ENCODE results near the gene FLAD1.
A peak's percentile ranks its signal among the peaks of the same experiment; 100 is the strongest.
"Not testable (repeated sequence)": the region's sequence is repeated elsewhere in the genome, so short reads cannot be mapped to it uniquely, and the experiment has no call there.

The FLAD1 gene

DNA sequence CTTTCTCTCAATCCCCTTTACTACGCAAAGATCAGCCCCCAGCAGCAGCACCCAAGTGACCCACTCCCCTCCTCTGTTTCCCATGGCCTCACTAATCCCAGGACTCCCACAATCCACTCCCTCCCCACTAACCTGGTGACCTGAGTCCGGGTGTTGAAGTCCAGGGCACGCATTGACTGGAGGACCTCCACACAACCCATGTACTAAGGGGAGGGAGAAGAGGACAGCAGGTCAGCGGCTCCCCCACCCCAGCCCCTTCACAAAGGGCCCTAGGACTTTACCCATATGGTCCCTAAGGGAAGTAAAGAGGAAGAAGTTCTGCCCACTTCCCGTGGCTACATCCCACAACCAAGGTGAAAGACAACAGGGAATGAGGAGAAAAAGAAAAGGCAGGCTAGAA is 13.9 kb upstream of the FLAD1 start:
- no peak for DNase-seq (ENCODE audit: low spot score)

DNA sequence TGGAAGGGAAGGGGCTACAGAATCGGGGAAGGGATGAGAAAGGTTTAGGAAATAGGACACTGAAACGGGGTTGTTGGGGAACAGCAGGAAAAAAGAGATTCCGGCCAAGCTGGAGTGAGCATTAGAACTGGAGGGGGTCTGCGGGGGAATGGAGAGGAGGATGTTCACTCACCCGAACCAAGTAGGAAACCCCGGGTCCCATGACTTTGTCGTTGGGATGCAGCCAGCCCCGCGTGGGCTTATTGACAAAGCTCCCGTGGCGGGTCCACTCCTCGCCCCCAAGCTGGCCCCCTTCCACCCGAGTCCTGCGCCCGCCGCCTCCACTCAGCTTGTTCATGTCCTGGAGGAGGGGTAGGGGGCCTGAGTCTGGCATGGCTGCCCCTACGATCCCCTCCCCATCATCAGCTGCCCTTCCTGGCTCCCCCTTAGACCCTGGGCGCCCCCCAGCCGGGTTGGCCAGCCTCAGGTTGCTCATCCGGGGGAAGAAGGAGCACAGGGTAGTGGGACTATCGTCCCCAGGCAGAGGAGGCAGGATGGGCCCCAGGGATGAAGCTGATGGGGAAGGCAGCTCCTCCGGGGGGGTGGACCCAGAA is 13.2 kb upstream of the FLAD1 start:
- no peak for DNase-seq (ENCODE audit: low spot score)

DNA sequence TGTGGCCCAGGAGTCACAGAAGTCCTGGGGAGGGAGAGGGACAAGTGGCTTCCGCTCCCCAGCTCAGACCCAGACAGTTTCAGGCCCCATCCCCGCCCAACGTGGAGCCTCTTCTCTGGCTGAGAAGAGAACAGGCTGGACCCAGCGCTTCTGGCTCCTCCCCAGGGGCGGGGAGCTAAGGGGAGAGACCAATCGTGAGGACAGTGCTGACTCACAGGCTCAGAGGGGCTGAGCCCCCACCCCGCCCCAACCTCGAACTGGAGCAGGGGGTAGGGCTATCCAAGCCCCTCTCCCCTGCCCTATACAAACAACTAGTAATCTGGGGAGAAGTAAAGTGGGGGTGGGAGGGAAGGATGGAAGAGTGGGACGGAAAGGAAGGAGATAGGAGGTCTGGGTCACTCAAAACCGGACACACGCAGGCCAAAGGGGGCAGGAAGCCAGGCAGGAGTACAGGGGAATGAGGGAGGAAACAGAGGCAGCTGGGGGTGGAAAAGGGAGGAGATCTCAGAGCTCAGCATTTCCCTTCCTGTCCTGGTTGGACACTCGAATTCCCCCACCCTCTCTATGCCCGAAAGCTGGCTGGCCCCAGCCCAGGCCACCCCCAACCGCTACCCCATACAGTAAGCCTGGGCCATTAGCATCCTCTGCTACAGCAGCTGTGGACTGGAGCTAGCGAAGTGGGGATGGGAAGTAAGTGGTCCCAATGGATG is 12.4 kb upstream of the FLAD1 start, which contains the start of gene SHC1:
Gene SHC1, minus strand, starts transcription at position 117 of the 710 bp plus-strand sequence. CDS start 221 bp downstream, outside the sequence.
- DNase-seq (ENCODE audit: low spot score): peak; percentile 94

GRCh38 chr1:154971341-154971998 is 11.7 kb upstream of the FLAD1 start:
- peak; percentile 56 for DNase-seq (ENCODE audit: low spot score)

DNA sequence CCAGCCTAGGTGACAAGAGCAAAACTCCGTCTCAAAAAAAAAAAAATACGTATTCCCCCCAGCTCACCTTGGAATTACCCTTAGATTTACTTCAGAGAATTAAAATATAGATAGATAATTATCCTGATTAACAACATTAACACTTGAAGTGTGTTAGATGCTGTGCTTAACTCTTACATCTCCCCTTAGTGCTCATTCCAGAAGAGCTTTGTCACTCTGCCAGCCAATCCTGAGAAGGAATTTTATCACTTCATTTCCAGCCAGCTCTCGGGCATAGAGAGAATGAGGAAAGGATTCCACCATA is 11.0 kb upstream of the FLAD1 start:
- DNase-seq (ENCODE audit: low spot score): no peak

GRCh38 chr1:154972517-154973343 is 10.4 kb upstream of the FLAD1 start:
- peak; percentile 97 for DNase-seq (ENCODE audit: low spot score)

- peak; percentile 97 for DNase-seq (ENCODE audit: low spot score)
Measured at GRCh38 chr1:154973344-154974101, 9.6 kb upstream of the FLAD1 start.

- DNase-seq (ENCODE audit: low spot score): peak; percentile 100
Measured at GRCh38 chr1:154974102-154974807, 8.9 kb upstream of the FLAD1 start, which contains the start of gene CKS1B. TSS of gene CKS1B (plus strand) at chr1:154974681. CDS start at chr1:154974746, 65 bp downstream.

DNA sequence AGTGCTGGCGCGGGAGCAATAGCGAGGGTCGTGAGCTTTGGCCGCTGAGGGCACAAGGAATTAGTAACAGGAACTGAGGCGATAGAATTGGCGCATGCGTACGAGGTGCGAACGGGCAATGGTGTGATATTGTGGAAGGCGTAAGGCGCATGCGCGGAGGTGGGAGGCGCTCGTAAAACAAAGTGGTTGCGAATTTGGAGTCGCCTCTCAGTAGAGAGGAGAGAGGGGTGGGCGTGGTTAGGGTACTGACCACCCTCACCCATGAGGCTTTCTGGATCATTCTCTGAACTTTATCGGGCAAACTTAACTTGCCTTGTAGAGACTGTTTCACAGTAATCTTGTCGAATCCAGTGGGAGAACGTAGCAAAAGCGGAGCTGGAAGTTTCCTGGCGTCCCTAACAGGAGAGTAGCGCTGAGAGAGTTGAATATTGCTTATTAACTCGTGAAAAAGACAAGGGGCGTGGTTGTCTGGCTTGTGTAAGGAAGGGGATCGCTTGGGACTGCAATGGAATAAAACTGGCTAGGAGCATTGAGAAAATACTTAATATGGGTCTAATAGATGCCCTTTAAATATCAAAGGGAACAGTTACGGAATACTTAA is 8.2 kb upstream of the FLAD1 start:
- peak; percentile 98 for DNase-seq (ENCODE audit: low spot score)

- peak; percentile 42 for DNase-seq (ENCODE audit: low spot score)
Measured at GRCh38 chr1:154975409-154976059, 7.6 kb upstream of the FLAD1 start.

DNA sequence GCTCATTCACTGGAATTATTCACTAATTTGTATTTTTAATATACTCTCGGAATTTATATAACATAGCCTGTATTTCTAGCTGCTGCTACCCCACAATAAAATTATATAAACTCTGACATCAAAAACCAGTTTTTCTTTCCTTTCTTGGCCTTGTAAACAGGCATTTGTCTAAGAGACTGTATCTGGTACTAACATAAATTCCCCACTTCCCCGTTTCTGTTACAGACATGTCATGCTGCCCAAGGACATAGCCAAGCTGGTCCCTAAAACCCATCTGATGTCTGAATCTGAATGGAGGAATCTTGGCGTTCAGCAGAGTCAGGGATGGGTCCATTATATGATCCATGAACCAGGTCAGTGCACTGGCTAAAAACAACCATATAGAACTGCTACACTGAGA is 5.4 kb upstream of the FLAD1 start:
- DNase-seq (ENCODE audit: low spot score): not testable (repeated sequence)

DNA sequence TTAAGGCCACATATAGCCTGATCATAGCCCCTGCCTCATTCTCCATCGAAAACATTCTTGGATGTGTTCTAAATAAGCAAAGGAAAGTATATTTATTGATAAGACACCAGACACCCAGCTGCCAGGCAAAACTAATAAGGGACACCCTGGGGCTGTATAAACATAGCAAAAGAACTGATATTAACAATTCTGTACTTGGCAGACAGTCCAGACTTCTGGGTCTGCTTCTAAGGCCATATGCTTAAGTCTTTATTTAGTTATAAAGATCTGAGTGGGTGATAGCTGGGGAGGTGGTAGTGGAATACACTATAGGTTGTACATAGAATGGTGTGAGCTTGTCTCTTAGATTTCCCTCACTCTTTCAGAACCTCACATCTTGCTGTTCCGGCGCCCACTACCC is 4.8 kb upstream of the FLAD1 start:
- DNase-seq (ENCODE audit: low spot score): no peak

DNA sequence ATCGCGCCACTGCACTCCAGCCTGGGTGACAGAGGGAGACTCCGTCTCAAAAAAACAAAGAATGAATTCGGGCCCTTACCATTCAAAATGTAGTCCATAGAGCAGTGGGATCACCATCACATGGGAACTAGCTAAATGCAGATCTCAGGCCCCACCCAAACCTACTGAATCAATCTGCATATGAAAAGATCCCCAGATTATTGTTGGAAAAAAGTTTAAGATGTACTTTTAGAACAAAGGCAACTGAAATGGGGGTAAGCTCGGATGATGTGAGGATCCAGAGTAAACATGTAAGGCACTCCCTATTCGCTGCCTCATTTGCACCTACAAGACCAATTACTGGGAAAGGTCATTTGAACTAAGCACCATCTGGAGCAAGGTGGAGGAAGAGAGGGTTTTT is 803 bp upstream of the FLAD1 start:
- no peak for DNase-seq (ENCODE audit: low spot score)

- DNase-seq (ENCODE audit: low spot score): no peak
Measured at GRCh38 chr1:154983776-154984466, 777 bp downstream of the FLAD1 start.

- not testable (repeated sequence) for DNase-seq (ENCODE audit: low spot score)
Measured at GRCh38 chr1:154986736-154987135, 3.6 kb downstream of the FLAD1 start.

GRCh38 chr1:154987326-154987725 is 4.2 kb downstream of the FLAD1 start:
- DNase-seq (ENCODE audit: low spot score): no peak

GRCh38 chr1:154988058-154988954 is 5.2 kb downstream of the FLAD1 start:
- DNase-seq (ENCODE audit: low spot score): no peak

GRCh38 chr1:154989195-154989860 is 6.2 kb downstream of the FLAD1 start:
- no peak for DNase-seq (ENCODE audit: low spot score)

Data from kidney capillary endothelial cell (primary cell).